ENCODE results near the gene DNAJB8. TPM values are rescaled to one million over a fixed set of nuclear protein-coding genes. Genes with fewer than 3 reads are reported as not detected.

Gene DNAJB8
- total RNA-seq, 1 donor from 2014 or later = not detected

DNA sequence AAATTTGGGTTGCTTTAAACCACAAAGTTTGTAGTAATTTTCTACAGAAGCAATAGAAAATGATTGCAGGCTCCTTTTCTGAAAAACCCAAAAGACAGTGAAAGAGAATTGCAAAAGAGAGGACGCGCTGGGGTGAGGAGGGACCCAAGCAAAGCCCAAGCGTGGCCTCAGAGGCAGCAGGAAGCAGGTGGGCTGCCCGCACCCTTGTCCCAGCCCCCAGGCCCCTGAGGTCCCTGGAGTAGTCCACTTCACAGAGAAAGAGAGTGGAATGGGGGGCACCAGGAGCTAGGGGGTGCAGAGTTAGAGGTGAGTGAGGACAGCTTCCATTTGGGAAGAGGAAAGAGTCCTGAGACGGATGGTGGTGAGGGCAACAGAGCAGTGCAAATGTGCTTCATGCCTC, 11.6 kb downstream of the DNAJB8 start:
- Mint-ChIP-seq H3K36me3 (ENCODE audit: low read depth) (no peaks in the 10 kb centered on the region), H3K4me1 (ENCODE audit: low read depth) (no peaks in the 10 kb centered on the region), H3K27me3 (ENCODE audit: low read depth) (peaks cover 27% of the 10 kb centered on the region), H3K4me3 (ENCODE audit: low read depth) (no peak overlapping the region), H3K9me3 (no peaks in the 10 kb centered on the region), H3K27ac (no peak overlapping the region)
- no peak for DNase-seq (ENCODE audit: low spot score)
- intact Hi-C loops (cut with micrococcal nuclease) = no loop called here

DNA sequence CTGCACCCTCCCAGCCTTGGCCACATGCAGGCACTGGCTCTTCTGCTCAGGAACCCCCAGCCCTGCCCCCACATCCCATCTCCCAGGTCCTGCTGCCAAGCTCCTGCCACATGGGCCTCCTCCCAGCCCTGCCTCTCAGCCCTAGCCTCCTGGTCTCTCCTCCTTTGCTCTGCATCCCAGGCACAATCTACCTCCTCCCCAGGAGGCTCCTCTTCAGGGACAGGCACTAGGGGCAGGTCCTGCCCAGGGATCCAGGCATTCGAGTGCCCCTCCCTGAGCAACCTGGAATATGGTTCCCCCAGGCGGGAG, 12.4 kb downstream of the DNAJB8 start:
- DNase-seq (ENCODE audit: low spot score) = no peak
- Mint-ChIP-seq H3K36me3 (ENCODE audit: low read depth) (no peaks in the 10 kb centered on the region), H3K4me1 (ENCODE audit: low read depth) (no peaks in the 10 kb centered on the region), H3K27me3 (ENCODE audit: low read depth) (peaks cover 27% of the 10 kb centered on the region), H3K9me3 (no peaks in the 10 kb centered on the region), H3K27ac (no peak overlapping the region), H3K4me3 (ENCODE audit: low read depth) (no peak overlapping the region)
- intact Hi-C loops (cut with micrococcal nuclease) = no loop called here

DNA sequence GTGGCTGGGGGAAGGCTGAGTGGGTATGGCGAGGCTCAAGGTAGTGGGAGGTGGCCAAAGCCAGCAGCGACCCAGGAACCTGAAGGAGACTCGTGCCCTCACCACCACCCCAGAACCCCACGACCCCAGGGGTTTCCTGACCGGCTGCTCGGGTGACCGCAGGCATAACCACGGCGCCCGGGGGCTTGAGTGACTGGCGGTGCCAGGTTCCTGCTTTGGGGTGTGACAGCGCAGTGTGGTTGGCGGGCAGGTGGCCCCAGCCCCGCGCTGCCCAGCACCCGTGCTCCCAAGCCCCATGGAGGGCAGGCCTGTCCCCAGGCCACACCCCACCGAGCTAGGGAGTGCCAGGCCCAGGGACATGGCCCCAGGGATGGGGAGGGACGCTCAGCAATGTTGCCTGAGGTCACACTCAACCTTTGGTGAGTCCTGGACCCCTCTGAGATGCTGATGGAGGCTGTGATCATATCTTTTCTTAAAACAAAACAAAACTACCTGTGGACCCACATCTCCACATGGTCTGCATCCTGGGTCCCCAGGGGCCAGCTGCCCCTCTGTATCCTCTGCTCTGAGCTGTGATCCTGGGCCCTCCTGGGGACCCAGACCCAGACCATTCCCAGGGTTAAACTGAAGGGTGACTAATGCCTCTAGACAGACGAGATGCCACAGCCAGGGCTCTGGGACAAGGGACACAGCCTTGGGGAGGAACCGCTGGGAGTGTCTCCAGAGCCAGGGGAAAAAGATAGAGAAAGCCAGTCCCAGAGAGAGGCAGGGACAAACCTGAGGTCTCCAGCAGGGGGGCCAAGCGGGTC, 13.0 kb downstream of the DNAJB8 start:
- Mint-ChIP-seq H3K9me3 (peaks cover 5% of the 10 kb centered on the region), H3K27me3 (ENCODE audit: low read depth) (peaks cover 27% of the 10 kb centered on the region)

DNA sequence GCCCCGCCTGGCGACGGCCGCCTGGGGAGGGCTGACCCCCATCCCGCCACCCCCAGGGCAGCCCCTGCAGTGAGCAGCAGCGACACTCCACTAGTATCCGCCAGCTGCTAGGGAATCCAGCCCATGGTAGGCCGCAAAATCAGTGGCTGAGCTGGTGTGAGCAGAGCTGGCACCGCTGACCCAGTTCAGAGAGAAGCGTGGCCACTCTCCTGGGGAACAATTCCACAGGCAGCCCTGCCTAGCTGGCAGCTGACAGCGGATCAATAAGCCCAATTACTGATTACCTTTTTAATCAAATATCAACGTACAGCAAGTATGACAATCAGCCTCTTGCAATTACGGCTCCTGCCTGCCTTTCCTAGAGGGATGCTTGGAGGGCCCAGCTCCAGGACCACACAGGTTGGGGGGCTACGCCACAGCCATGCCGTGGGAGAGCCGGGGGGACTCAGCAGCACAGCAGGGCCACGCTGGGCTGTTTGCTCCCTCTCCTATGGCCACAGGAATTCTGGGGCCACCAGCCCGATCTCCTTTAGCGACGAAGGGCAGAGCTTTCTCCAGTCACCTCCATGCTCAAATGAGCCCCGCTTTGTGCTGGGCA, 13.9 kb downstream of the DNAJB8 start:
- Mint-ChIP-seq H3K27me3 (ENCODE audit: low read depth) (peaks cover 27% of the 10 kb centered on the region), H3K27ac (no peak overlapping the region), H3K4me1 (ENCODE audit: low read depth) (peaks cover 8% of the 10 kb centered on the region), H3K36me3 (ENCODE audit: low read depth) (peaks cover 7% of the 10 kb centered on the region), H3K9me3 (peaks cover 10% of the 10 kb centered on the region), H3K4me3 (ENCODE audit: low read depth) (no peak overlapping the region)
- DNase-seq (ENCODE audit: low spot score) = no peak
- intact Hi-C loops (cut with micrococcal nuclease) = no loop called here

More for the DNA sequence above, 13.0 kb downstream of the DNAJB8 start:
- no peak for DNase-seq (ENCODE audit: low spot score)
- Mint-ChIP-seq H3K27ac (no peak overlapping the region), H3K36me3 (ENCODE audit: low read depth) (peaks cover 2% of the 10 kb centered on the region), H3K4me3 (ENCODE audit: low read depth) (no peak overlapping the region), H3K4me1 (ENCODE audit: low read depth) (peaks cover 3% of the 10 kb centered on the region)
- intact Hi-C loops (cut with micrococcal nuclease) = no loop called here

DNA sequence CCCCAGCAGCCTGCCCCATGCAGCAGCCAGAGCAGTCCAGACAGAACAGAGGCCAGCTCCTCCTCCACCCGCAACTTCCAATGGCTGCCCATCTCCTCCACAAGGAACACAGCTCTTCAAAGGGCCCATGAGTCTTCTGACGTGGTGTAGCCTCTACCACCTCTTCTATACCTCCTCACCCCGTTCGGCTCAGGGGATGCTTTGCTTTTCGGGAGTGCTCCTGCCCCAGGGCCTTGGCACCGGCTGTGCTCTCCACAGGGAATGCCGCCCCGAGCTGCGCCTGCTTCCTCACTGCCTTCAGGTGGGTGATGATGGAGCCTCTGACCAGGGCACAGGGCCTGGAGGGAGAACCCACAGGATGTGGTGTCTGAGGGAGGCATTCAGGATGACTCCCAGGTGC, 14.6 kb downstream of the DNAJB8 start:
- H3K27ac Mint-ChIP-seq = no peak overlapping the region
- peaks cover 25% of the 10 kb centered on the region for H3K27me3 Mint-ChIP-seq (ENCODE audit: low read depth)
- H3K36me3 Mint-ChIP-seq (ENCODE audit: low read depth) = peaks cover 10% of the 10 kb centered on the region
- intact Hi-C loops (cut with micrococcal nuclease) = no loop called here
- H3K4me1 Mint-ChIP-seq (ENCODE audit: low read depth) = peaks cover 15% of the 10 kb centered on the region
- H3K9me3 Mint-ChIP-seq = peaks cover 16% of the 10 kb centered on the region
- DNase-seq (ENCODE audit: low spot score) = no peak
- no peak overlapping the region for H3K4me3 Mint-ChIP-seq (ENCODE audit: low read depth)

DNA sequence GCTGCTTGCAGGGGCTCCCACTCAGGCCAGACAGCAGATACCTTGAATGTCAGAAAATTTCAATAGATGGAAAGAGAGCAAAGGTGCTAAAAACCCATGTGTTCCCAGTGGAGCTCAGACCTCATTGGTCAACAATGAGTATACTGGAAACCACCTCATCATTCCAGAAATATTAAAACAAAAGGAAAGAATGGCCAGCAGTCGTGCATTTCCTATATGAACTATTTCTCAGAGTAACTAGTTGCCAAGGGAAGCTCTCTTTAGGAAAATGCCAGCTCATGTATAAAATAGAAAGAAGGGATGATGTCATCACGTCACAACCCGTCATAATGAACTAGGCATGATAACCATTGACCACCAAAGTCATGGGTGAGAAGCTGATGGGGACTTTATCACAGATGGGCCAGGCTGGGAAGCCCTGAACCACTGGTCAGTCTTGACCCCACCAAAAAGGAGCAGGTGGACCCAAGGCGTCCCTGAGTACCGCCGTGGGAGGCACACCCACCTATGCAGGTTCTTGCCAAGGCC, 17.5 kb downstream of the DNAJB8 start:
- H3K27ac Mint-ChIP-seq = peak overlapping the region; percentile 82
- H3K4me1 Mint-ChIP-seq (ENCODE audit: low read depth) = peaks cover 19% of the 10 kb centered on the region
- DNase-seq (ENCODE audit: low spot score) = no peak
- intact Hi-C loops (cut with micrococcal nuclease) = no loop called here
- peaks cover 17% of the 10 kb centered on the region for H3K36me3 Mint-ChIP-seq (ENCODE audit: low read depth)
- H3K27me3 Mint-ChIP-seq (ENCODE audit: low read depth) = peaks cover 6% of the 10 kb centered on the region
- H3K4me3 Mint-ChIP-seq (ENCODE audit: low read depth) = no peak overlapping the region
- peaks cover 32% of the 10 kb centered on the region for H3K9me3 Mint-ChIP-seq

DNA sequence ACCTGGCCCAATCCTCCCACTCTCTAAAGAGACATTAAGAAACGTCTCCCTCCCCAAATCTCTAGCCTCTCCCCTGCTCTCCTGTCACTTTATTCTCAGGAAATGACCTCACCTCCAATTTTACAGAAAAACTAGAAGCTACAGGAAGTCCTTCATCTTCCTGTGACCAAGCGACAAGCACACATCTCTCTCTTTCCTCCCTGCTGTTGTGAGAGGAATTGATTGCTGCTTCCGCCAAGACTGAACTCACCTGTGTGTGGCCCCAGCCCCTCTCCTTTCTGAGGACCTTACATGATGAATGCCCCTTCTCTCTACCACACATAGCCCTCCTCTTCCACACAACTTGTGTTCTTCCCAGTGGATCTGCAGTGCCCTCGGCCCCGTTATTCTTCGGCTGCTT, 18.2 kb downstream of the DNAJB8 start:
- H3K27me3 Mint-ChIP-seq (ENCODE audit: low read depth) = peaks cover 6% of the 10 kb centered on the region
- H3K36me3 Mint-ChIP-seq (ENCODE audit: low read depth) = peaks cover 17% of the 10 kb centered on the region
- intact Hi-C loops (cut with micrococcal nuclease) = no loop called here
- H3K9me3 Mint-ChIP-seq = peaks cover 32% of the 10 kb centered on the region
- peaks cover 19% of the 10 kb centered on the region for H3K4me1 Mint-ChIP-seq (ENCODE audit: low read depth)
- H3K27ac Mint-ChIP-seq = peak overlapping the region; percentile 82
- no peak for DNase-seq (ENCODE audit: low spot score)
- no peak overlapping the region for H3K4me3 Mint-ChIP-seq (ENCODE audit: low read depth)

DNA sequence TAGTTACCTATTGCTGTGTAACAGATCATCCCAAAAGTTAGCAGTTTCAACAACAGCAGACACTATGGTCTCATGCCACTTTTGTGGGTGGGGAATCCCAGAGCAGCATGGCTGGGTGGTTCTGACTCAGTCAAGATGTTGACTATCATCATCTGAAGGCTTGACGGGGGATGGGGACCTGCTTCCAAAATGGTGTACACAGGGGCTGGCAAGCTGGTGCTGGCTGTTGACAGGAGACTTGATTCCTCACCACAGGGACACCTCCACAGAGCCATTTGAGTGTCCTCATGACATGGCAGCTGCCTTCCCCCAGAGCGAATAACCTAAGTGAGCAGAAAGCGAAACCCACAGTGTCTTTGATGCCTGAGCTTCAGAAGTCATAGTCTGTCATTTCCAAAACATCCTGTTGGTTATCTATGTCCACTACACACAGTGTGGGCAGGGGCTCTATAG, 19.1 kb downstream of the DNAJB8 start:
- peaks cover 17% of the 10 kb centered on the region for H3K36me3 Mint-ChIP-seq (ENCODE audit: low read depth)
- peaks cover 32% of the 10 kb centered on the region for H3K9me3 Mint-ChIP-seq
- peaks cover 9% of the 10 kb centered on the region for H3K27me3 Mint-ChIP-seq (ENCODE audit: low read depth)
- H3K4me3 Mint-ChIP-seq (ENCODE audit: low read depth) = no peak overlapping the region
- DNase-seq (ENCODE audit: low spot score) = peak; percentile 34
- peak overlapping the region; percentile 81 for H3K27ac Mint-ChIP-seq
- intact Hi-C loops (cut with micrococcal nuclease) = no loop called here
- H3K4me1 Mint-ChIP-seq (ENCODE audit: low read depth) = peaks cover 19% of the 10 kb centered on the region

DNA sequence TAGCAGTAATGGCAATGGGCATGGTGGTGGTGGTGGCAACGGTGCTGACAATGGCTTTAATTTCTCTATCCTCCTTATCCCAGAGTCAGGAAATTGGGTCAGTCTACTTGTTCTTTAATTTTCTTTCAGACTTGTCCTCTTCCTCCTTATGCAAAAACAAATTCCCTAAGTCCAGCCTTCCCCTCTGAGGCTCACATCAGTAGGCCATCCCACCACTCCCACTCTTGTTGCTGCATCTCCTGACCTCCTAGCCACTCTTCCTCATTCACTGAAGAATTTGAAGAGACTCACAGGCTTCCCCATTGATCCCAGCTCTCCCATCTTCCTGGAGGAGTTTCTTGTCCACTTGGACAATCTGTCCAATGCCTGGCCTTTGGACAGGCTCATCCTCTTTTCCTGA, 19.9 kb downstream of the DNAJB8 start:
- Mint-ChIP-seq H3K27me3 (ENCODE audit: low read depth) (peaks cover 10% of the 10 kb centered on the region), H3K36me3 (ENCODE audit: low read depth) (peaks cover 17% of the 10 kb centered on the region), H3K4me1 (ENCODE audit: low read depth) (peaks cover 19% of the 10 kb centered on the region), H3K9me3 (peaks cover 32% of the 10 kb centered on the region), H3K4me3 (ENCODE audit: low read depth) (no peak overlapping the region), H3K27ac (peak overlapping the region; percentile 81)
- intact Hi-C loops (cut with micrococcal nuclease) = no loop called here
- DNase-seq (ENCODE audit: low spot score) = no peak

DNA sequence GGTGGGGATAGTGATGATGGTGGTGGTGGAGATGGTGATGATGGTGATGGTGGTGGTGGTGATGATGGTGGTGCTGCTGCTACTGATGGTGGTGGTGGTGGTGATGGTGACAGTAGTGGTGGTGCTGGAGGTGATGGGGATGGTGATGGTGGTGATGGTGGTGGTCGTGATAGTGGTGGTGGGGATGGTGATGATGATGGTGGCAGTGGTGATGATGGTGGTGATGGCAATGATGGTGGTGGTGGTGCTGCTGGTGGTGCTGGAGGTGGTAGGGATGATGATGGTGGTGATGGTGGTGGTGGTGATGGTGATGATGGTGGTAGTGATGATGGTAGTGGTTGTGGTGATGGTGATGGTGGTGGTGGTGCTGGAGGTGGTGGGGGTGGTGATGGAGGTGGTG, 21.3 kb downstream of the DNAJB8 start:
- DNase-seq (ENCODE audit: low spot score) = no peak
- Mint-ChIP-seq H3K9me3 (peaks cover 32% of the 10 kb centered on the region), H3K36me3 (ENCODE audit: low read depth) (peaks cover 17% of the 10 kb centered on the region), H3K4me1 (ENCODE audit: low read depth) (peaks cover 19% of the 10 kb centered on the region), H3K4me3 (ENCODE audit: low read depth) (no peak overlapping the region), H3K27me3 (ENCODE audit: low read depth) (peaks cover 10% of the 10 kb centered on the region), H3K27ac (no peak overlapping the region)
- intact Hi-C loops (cut with micrococcal nuclease) = no loop called here

DNA sequence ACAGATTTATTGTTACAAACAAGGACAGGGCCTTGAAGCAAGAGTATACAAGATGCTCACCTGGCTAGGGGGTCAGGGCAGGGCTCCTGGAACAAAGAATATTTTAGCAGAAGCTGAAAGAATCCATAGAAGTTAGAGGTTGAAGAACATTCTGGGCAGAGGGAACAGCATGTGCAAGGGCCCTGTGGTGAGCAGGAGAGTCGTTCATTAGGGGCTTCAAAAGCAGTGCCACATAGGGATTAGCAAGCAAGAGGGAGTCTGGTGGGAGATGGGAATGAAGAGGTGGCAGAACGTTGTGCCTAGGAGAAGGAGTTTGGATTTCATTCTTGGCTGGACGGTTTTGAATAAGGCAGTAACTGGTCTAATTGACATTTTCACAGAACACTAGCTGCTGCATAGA, 22.9 kb downstream of the DNAJB8 start:
- H3K4me1 Mint-ChIP-seq (ENCODE audit: low read depth) = peaks cover 16% of the 10 kb centered on the region
- intact Hi-C loops (cut with micrococcal nuclease) = no loop called here
- no peak overlapping the region for H3K27ac Mint-ChIP-seq
- peaks cover 17% of the 10 kb centered on the region for H3K27me3 Mint-ChIP-seq (ENCODE audit: low read depth)
- DNase-seq (ENCODE audit: low spot score) = no peak
- peaks cover 15% of the 10 kb centered on the region for H3K36me3 Mint-ChIP-seq (ENCODE audit: low read depth)
- peaks cover 27% of the 10 kb centered on the region for H3K9me3 Mint-ChIP-seq
- H3K4me3 Mint-ChIP-seq (ENCODE audit: low read depth) = no peak overlapping the region

DNA sequence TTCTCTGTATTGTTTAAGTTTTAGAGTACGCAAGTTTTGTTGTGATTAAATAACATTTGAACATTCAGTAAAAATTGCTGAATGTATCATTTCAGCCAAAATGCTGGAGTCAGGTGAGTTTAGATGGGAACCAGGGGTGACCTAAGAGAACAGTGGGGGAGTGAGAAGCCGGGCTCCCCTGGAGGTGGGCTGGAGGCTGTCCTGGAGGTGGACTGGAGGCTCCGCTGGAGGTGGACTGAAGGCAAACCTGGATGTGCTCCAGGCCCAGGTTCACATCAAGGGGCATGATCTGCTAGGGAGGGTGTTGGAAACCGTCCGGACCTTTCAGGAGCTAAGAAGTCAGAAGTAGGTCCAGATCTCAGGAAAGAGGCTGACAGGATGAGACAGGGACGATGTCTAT, 23.7 kb downstream of the DNAJB8 start:
- peaks cover 21% of the 10 kb centered on the region for H3K9me3 Mint-ChIP-seq
- H3K4me3 Mint-ChIP-seq (ENCODE audit: low read depth) = no peak overlapping the region
- peaks cover 17% of the 10 kb centered on the region for H3K27me3 Mint-ChIP-seq (ENCODE audit: low read depth)
- DNase-seq (ENCODE audit: low spot score) = no peak
- H3K36me3 Mint-ChIP-seq (ENCODE audit: low read depth) = peaks cover 10% of the 10 kb centered on the region
- H3K4me1 Mint-ChIP-seq (ENCODE audit: low read depth) = peaks cover 10% of the 10 kb centered on the region
- intact Hi-C loops (cut with micrococcal nuclease) = no loop called here
- no peak overlapping the region for H3K27ac Mint-ChIP-seq

DNA sequence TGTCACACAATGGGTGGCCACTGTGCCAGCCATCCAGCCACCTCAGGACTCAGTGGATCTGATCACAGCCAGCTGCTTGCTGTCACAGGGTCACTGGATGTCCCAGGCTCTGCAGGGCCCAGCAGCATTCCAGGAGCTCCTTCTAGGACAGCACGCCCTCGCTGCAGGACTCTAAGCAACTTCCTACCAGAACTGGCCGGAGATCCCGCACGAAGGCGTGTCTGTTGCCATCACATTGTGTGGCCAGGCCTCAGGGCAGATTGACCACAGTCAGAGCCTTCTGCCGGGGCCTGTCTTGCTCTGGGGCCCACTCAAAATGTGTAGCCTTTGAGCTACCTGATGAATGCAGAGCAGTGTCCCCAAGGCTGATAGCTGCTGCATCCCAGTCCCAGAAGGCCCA, 24.6 kb downstream of the DNAJB8 start:
- H3K27me3 Mint-ChIP-seq (ENCODE audit: low read depth) = peaks cover 22% of the 10 kb centered on the region
- DNase-seq (ENCODE audit: low spot score) = no peak
- H3K27ac Mint-ChIP-seq = no peak overlapping the region
- intact Hi-C loops (cut with micrococcal nuclease) = no loop called here
- peaks cover 6% of the 10 kb centered on the region for H3K36me3 Mint-ChIP-seq (ENCODE audit: low read depth)
- H3K4me3 Mint-ChIP-seq (ENCODE audit: low read depth) = no peak overlapping the region
- peaks cover 16% of the 10 kb centered on the region for H3K9me3 Mint-ChIP-seq
- peaks cover 3% of the 10 kb centered on the region for H3K4me1 Mint-ChIP-seq (ENCODE audit: low read depth)
